8988T (cell line): ENCODE data around the gene NCKAP1.
"Not testable (repeated sequence)": the region's sequence is repeated elsewhere in the genome, so short reads cannot be mapped to it uniquely, and the experiment has no call there.

Experiments
- DNase-seq: peaks from one replicate; pipeline ENCODE4 v3.0.0; 2011

Gene NCKAP1

DNA sequence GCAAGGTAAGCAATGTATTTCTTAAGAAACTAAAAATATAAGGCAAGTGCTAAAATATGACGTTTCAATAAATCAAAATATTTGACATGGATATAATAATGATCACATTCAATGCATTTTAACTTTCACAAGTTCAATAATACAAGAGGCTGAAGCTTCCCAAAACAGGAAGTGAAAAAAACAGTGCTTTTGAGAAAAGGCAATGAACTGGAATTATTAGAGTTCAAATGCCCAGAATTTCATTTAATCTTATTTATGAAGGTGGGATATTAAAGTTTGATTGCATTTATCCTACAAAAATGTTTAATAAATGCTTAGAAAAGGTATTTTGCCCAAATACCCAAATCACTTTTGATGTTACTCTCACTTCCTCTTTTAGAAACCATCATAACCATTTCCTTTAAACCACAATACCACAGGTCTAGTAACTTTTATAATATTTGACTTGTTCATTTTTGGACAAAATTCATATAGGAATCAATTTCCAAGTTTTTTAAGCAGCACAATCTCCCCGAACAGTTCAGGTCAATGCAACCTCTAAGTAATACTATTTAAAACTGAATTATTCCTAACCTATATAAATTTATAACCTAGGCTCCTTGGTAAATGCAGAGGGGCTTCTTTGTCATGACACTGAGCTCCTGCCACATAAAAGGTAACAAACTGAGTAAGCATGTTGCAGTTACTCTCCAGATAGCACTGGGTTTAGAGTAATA lies 2.1 kb downstream of the NCKAP1 start:
- DNase-seq: no peak

DNA sequence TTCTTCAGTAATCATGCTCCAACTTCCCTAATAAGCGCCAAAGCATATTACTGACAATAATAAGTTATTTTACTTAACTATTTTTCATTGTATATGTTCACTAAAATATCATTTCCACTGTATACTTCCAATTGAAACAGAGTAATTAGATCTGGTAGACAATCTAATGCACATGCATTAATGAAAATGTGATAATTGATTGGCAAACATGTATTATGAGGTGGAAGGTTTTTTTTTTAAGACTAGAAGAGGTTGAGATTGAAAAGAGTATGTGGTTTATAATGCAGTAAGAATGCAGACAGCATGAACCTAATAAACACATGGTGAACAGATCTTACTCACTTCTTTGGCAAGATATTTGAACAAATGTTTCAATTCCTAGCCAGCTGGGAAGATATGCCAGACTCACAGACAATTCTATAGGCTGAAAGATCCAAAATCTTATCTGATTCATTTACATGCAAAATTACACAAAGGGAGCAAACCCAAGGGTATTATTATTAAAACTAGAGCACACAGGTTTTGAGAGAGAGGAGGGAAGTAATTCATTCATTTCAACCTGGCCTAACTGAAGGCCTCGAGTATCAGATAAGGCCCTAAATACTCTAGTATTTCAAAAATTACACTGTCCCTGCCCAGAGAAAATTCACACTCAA lies 2.8 kb downstream of the NCKAP1 start:
- DNase-seq: no peak

DNA sequence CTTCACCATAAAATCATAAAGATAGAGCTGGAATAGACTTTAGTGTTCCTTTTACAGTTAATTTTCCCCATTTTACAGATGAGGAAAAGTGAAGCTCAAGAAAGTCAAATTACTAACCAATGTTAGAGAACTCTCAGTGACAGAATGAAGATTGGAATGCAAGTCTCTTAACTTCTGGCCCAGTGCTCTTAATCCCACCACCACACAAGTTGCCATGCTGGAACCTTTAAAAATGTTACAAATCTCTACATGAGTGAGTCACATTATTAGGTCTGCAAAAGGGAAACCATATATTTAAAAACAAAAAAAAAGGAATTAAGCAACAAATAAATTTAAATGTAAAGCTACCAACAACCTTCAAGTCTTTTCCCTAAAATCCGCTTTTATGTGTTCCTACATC lies 3.5 kb downstream of the NCKAP1 start:
- no peak for DNase-seq

DNA sequence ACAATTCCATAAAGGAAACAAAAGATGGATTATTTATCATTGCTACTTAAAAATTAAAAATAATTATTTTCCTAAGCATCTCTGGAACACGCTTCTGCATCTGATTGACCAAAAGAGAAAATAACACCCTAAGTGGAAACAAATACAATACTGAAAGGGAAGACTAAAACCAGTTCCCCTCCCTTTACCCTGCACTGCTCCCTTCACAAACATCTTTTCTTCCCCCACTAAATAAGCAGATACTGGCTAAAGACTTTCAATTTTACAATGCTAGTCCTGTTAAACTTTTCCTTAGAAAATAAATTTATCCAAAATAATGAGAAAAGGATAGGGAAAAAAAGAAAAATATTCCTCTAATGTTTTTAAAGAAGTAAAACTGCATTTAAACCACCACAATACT lies 4.3 kb downstream of the NCKAP1 start:
- no peak for DNase-seq

DNA sequence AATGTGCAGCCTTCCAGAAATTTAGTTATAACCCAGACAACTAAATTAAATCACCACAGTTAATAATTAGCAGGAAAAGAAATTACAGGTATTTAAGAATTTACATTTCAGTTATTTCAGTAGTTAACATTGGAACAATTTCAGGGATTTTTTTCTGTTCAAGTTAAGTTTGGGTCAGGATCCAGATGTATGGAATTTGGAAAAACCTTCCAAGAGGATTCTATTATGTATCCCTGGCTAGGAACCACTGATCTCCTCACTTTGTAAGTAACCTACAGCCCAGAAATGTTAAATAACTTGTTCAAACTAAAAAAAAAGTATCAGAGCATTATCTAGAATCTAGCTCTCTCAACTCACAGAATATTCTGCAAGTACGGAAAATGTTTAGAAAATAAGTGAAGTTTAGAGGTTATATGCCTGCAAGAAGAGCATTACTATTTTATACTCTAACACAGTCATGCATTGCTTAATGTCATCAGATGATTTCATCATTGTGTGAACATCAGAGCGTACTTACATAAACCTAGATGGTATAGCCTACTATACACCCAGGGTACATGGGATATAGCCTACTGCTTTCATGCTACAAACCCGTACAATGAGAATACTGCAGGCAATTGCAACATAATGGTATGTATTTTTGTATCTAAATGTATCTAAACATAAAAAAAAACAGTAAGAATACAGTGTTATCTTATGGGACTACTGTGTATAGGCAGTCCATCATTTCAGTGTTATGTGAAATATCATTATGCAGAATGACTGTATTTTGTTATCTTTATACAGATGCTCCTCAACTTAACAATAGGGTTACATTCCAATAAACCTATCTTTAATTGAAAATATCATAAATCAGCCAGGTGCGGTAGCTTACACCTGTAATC lies 6.1 kb downstream of the NCKAP1 start:
- no peak for DNase-seq

DNA sequence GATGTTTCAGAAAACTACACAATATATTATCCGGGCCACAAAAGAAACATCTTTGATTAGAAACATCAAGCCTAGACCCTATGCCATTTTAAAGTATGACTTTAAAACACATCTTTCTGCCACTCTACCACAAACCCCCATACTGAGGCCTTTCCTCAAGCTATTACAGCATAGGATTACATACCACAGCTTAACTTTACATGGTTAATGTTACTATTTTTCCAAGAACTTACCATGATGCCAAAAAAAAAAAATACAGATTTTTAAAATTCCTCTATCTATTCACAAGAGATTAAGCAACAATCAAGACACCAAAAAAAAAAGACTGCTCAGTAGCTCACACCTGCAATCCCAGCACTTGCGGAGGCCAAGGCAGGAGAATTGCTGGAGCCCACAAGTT lies 9.0 kb downstream of the NCKAP1 start:
- DNase-seq: no peak

DNA sequence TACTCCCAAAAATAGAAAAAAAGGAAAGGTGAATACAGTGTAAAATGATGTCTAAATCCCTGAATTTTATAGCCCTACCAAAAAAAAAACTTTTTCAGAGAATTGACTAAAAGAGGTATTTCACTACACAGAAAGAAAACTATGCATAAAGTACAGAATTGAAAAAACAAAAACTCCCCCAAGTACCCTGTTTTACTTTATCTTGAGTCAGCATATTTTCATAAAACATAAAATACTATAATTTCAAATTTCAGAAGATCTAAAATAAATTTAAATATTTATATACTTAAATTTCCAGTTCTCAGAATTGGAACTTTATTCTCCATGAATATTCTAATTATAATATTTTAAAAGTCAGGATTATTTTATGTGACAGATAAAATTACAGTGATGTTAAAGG lies 10.1 kb downstream of the NCKAP1 start:
- DNase-seq: no peak

DNA sequence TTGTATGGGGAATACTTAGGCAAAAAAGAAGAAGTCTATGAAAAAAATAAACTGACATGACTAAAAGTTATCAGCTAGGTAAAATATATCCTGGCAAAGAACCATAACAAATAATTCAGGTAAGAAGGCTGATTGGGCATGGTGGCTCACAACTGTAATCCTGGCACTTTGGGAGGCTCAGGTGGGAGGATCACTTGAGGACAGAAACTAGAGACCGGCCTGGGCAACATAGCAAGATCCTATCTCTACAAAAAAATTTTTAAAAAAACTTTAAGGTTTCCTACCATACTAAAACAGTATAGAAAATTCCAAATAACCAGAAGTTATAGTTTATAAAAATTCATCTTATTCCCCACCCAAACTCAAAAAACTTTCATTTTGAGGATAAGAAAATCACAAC lies 10.8 kb downstream of the NCKAP1 start:
- DNase-seq: no peak

DNA sequence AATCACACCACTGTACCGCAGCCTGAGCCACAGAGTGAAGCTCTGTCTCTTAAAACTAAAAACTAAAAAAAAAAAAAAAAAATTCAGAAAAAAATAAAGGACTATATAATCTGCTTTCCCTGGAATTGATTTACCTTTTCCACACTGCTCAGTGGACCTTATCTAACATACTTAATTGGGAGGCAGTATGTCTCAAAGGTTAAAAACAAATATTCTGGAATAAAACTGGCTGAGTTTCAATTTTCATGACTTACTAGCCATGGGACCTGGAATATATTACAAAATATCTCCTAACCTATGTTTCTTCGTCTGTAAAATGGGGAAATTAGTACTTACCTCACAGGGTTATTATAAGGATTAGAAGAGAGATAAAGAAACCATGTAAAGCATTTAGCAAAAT lies 11.8 kb downstream of the NCKAP1 start:
- DNase-seq: no peak

DNA sequence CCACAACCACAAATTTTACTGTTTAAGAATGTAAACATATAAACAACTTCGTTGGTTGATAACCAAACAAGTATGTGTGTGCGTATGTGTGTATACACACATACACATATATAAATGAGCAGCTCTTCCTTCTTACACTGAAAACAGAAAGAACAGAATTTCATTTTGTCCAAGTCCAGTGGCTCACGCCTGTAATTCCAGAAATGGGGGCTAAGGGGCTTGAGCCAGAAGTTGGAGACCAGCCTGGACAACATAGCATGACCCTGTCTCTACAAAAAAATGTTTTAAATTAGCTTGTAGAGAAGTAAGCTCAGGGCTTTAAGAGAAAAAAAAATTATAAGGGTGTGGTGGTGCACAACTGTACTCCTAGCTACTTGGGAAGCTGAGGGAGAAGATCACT lies 12.3 kb downstream of the NCKAP1 start:
- no peak for DNase-seq

DNA sequence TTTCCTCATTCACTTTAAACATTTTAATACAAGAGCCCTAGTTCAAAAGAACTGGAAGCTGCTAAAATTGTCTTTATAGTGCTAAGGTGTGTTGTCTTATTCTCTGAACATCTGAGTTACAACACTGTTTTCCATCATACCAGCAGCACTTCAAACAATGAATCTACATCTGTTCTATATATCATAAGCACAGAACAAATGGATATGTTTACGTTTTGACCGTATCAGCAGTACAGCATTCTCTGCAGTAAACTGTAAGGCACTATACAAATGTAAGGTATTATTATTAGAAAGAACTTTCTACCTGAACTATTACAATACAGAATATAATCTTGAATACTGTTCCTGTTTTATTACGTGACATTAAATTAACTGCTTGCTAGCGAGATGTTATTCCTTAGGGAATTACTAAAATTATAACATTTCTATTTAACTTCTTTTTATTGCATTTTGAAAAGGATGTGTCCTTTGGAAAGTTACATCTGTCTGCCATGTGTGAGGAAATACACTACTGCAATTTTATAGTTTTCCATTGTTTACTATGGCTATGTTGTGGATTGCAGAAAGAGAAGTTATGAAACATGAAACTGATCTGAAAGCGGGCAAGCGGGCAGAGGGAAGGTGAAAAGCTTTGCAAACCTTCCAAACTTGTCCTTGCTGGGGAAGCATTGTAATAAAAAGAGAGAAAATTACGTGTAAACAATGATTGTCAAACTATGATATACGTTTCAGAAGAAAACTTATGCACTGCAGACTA lies 13.7 kb downstream of the NCKAP1 start:
- no peak for DNase-seq

DNA sequence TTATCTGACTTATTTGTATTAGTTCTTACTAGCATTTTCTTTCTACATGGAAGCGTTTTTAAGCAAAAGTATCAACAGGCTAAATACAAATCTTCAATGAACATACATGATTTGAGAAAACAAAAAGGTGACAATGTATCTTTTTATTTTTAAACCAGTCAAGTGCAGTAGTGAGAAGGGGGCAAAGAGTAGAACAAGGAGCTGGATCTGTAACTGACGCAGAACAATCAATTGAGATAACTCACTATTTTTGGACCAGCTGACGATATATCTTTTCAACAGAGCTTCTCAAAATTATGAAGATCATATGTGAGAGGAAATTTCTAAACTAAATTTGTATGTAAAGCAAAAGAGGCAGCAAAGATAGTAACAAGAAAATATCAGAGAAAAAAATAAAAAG lies 15.5 kb downstream of the NCKAP1 start:
- no peak for DNase-seq

DNA sequence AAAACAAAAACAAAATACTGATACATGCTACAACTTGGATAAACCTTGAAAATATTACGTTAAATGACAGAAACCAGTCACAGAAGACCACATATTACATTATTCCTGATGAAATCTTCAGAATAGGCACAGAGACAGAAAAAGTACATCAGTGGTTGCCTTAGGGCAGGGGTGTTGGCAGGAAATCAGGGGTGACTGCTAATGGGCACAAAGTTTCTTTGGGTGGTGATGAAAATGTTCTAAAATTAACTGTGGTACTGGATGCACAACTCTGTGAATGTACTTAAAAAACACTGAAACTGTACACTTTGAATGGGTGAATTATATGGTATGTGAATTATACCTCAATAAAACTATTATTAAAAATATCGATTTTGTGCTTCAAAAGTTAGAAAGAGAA lies 16.6 kb downstream of the NCKAP1 start:
- DNase-seq: no peak

DNA sequence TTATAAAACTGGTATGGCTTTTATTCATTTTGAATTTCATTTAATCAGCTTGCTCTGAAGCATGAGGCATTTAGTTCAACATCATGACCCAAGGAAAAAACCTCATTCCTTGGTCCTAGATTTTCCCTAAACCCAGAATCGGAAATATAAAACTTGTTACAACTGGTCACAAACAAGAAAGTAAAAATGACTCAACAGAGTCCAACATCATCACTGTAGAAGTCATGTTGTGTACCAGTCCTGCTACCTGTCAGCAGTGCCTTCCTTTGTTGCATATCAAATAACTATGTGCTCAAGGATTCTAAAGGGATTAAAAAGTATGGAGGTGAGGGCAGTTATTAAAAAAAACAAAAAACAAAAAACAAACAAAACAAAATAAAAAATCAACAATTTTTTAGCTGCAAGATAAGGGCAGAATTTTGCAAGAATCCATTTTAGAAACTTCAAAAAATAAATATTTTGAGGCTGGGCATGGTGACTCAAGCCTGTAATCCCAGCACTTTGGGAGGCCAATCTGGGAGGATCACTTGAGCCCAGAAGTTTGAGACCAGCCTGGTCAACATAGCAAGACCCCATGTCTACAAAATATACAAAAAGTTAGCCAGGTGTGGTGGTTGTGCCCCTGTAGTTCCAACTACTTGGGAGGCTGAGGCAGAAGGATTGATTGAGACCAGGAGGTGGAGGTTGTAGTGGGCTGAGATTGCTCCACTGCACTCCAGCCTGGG lies 18.4 kb downstream of the NCKAP1 start:
- no peak for DNase-seq

DNA sequence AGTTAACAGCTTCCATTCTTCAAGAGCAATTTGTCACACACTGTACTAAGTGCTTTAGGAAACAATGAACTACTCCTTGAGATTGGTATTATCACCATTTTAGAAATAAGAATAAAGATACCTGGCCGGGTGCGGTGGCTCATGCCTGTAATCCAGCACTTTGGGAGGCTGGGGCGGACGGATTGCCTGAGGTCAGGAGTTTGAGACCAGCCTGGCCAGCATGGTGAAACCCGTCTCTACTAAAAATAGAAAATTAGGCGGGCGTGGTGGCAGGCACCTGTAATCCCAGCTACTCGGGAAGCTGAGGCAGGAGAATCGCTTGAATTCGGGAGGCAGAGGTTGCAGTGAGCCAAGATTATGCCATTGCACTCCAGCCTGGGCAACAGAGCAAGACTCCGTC lies 20.4 kb downstream of the NCKAP1 start:
- DNase-seq: not testable (repeated sequence)

DNA sequence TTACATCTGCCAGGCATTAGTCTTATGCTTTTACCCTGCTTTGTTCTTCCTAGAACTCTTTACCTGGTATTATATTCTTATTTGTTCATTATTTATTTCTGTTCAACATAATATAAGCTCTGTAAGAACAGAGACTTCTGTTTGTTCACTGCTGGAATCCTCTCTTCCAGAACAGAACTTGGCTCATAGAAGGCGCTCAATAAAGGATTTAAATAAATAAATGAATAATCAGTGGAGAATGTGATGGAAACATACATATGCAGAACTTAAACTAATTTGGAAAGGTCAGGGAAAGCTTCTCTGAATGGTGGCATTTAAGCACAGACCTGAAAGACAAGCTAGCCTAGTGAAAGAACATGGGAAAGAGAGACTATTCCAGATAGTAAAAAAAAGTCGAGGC lies 24.3 kb downstream of the NCKAP1 start:
- DNase-seq: no peak

DNA sequence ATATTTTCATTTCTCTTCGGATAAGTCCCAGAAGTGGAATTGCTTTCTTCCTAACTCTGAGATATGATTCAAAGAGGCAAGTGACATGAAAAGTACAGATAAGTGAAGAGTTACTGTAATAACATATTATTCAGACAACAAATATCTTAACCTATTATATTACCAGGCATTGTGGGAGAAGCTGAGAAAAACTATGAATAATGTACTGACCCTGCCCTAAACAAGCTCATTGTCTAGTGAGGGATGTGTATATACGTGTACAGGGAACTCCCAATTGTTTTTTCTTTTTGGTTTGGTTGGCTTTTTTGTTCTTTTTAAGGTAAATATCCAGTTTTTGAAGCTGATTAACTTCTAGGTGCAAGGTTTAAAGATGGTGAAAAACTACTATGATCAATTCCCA lies 26.5 kb downstream of the NCKAP1 start:
- no peak for DNase-seq

DNA sequence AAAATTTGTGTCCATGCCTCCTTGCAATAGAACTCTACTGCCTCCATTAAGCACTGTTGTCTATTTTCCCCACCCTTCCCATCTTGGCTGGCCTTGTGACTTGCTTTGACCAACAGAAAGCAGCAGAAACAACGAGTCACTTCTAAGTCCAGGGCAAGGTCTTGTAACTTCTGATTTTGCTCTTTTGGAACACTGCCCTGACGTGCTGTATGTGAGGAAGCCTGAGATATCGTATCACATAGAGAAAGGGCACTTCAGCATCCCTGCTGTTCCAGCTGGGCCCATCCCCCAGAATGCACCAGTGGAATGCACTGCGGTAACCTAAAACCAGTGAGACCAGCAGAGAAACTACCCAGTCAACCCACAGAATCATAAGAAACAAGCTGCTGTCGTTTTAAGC lies 28.1 kb downstream of the NCKAP1 start:
- DNase-seq: no peak

DNA sequence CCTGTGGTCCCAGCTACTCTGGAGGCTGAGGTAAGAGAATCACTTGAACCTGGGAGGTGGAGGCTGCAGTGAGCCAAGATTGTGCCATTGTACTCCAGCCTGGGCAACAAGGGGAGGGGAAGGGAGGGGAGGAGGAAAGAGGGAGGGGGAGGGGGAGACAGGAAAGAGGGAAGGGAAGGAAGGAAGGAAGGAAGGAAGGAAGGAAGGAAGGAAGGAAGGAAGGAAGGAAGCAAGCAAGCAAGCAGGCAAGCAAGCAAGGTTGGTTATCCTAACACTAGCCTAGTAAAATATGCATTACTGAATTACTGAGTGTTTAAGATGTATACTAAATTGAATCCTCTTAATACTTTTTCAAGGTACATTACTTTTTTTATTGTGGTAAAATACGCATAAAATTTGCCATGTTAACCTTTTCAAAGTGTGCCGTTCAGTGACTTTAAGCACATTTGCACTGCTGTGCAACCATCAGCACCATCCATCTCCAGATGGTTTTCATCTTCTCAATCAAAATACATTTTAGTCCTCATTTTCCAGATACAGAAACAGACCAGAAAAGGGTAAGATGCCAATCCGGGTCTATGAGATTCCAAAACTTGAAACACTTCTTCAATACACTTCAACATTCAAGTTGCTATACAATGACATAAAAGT lies 28.9 kb downstream of the NCKAP1 start:
- DNase-seq: no peak

DNA sequence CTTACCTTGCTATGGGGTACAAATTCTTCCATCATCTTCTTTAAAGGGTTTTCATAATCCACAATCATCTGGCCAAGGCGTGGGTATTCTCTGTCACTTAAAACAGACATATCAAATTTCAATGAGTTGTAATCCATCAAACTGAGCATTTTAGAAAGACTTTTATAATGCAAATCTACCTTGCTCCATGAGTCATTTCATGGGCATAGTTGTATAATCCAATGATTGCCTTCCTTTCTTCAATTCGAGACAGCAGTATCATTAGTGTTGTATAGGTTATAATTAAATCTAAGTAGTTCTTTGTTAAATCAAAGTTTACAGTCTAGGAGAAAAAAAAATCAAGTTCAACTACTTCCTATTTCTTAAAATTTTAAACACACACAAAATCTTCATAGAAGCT lies 36.3 kb downstream of the NCKAP1 start:
- DNase-seq: no peak

DNA sequence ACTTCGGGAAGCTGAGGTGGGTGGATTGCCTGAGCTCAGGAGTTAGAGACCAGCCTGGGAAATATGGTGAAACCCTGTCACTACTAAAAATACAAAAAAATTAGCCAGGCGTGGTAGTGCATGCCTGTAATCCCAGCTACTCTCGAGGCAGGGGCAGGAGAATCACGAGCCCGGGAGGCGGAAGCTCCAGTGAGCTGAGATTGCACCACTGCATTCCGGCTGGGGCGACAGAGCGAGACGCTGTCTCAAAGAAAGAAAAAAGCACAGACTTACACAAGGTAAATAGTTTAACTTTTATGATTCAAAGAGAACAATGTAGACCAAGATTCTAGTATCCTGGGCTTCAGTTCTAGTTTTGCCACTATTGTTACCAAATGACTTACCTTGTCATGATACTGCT lies 37.4 kb downstream of the NCKAP1 start:
- no peak for DNase-seq
